Esophagus muscularis mucosa (tissue), 3 donors: Measurements from ENCODE around the gene SCAMP2.

ENCODE experiments used
- CTCF ChIP-seq, 3 experiments: fragments of 200-600 bp in 2 of 3; fragments of 450-650 bp in 1 of 3; sonication (generic) in 2 of 3; IDR thresholded peaks; one replicate each; pipeline ENCODE4 v1.5.1; 2017 to 2019; ENCODE audit warnings: antibody characterized with exemption in 3 of 3, mild to moderate bottlenecking in 2 of 3, moderate library complexity in 1 of 3
- POLR2AphosphoS5 ChIP-seq, 2 donors: sonication (generic); formaldehyde crosslinking; IDR thresholded peaks; one replicate each; pipeline ENCODE4 v1.6.1; 2017; ENCODE audit warnings: antibody characterized with exemption in 2 of 2

- no peak for TF ChIP-seq POLR2AphosphoS5 (IDR thresholded peaks at IDR 0.05)
- TF ChIP-seq CTCF (IDR thresholded peaks at IDR 0.05), result no peak
Observed at GRCh38 chr15:74832826-74833225, 40.3 kb downstream of the SCAMP2 start.
